Thoracic aorta (tissue), 2 donors: Measurements from ENCODE around the gene BLOC1S5. TPM values are rescaled to one million over a fixed set of nuclear protein-coding genes. Genes with fewer than 3 reads are reported as not detected.
"Not testable (repeated sequence)": the region's sequence is repeated elsewhere in the genome, so short reads cannot be mapped to it uniquely, and the experiment has no call there.

Experiments used
- ATAC-seq: fragments of 150-250 bp; one replicate; pipeline ENCODE4 v1.8.0; 2017; ENCODE audit warnings: low read depth; ENCODE audit not compliant: insufficient number of reproducible peaks, low FRiP score
- DNase-seq: peaks from one replicate; pipeline ENCODE4 v3.0.0-alpha.2; 2020; ENCODE audit warnings: low spot score
- H3K27ac ChIP-seq, 2 donors: fragments of 200-600 bp; sonication (generic); 1 replicate in 1 of 2; 2 replicates in 1 of 2; pipeline ENCODE4 v1.5.1; 2016; ENCODE audit warnings: mild to moderate bottlenecking in 2 of 2, moderate library complexity in 2 of 2
- H3K27me3 ChIP-seq: fragments of 200-600 bp; sonication (generic); replicated peaks from 2 replicates; pipeline ENCODE4 v1.6.0; 2016; ENCODE audit warnings: mild to moderate bottlenecking; ENCODE audit not compliant: insufficient read depth
- H3K36me3 ChIP-seq: fragments of 200-600 bp; sonication (generic); one replicate; pipeline ENCODE4 v1.5.1; 2016
- H3K4me1 ChIP-seq, 2 donors: fragments of 200-600 bp; sonication (generic); 1 replicate in 1 of 2; 2 replicates in 1 of 2; pipeline versions ENCODE4 v1.5.1 to v1.6.0; 2016; ENCODE audit warnings: low read depth in 2 of 2, mild to moderate bottlenecking in 1 of 2; ENCODE audit not compliant: control insufficient read depth in 1 of 2
- H3K4me3 ChIP-seq: fragments of 200-600 bp; sonication (generic); 2 replicates; pipeline ENCODE4 v1.5.1; 2016; ENCODE audit warnings: mild to moderate bottlenecking
- H3K9me3 ChIP-seq: fragments of 200-600 bp; sonication (generic); 2 replicates; pipeline ENCODE4 v1.5.1; 2016
- total RNA-seq, 2 donors: library from RNA; depleted of rRNA; stranded (reverse); fragments of >200 nt; gene quantifications; one replicate each; pipeline versions ENCODE4 v1.1.0 to v1.2.3, GENCODE V29; 2016
- TF ChIP-seq, protein P1 (sequence below): fragments of 200-600 bp; sonication (generic); IDR thresholded peaks from one replicate; pipeline ENCODE4 v1.5.1; 2019; ENCODE audit warnings: antibody characterized with exemption

The BLOC1S5 gene
- total RNA-seq, 2 donors from 2014 or later, result 9.1 to 12.6 TPM

DNA sequence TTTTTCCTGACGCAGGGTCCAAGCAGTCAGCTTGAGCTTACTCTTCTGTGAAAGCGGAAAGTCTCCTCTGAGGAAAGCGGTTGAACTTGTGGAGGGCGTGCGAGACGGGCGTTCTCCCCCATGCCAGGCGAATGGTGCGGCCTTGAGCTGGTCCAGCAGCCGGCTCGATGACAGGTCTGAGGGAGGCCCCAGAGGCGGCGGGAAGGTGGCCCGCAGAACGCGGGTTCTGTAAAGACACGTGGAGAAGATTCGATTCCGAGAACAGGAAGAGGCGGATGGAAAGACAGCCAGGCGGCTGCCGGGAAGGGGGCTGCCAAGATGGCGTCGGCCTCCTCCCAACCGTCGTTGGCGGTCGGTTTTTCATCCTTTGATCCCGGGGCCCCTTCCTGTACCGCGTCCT lies 78.0 kb downstream of the BLOC1S5 start:
- H3K4me3 ChIP-seq, result no peak overlapping the region
- DNase-seq (no peak), ATAC-seq (no peak)
- no peak overlapping the region for H3K27ac ChIP-seq
- TF ChIP-seq, protein P1, sequence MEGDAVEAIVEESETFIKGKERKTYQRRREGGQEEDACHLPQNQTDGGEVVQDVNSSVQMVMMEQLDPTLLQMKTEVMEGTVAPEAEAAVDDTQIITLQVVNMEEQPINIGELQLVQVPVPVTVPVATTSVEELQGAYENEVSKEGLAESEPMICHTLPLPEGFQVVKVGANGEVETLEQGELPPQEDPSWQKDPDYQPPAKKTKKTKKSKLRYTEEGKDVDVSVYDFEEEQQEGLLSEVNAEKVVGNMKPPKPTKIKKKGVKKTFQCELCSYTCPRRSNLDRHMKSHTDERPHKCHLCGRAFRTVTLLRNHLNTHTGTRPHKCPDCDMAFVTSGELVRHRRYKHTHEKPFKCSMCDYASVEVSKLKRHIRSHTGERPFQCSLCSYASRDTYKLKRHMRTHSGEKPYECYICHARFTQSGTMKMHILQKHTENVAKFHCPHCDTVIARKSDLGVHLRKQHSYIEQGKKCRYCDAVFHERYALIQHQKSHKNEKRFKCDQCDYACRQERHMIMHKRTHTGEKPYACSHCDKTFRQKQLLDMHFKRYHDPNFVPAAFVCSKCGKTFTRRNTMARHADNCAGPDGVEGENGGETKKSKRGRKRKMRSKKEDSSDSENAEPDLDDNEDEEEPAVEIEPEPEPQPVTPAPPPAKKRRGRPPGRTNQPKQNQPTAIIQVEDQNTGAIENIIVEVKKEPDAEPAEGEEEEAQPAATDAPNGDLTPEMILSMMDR, result no peak
- no peaks in the 10 kb centered on the region for H3K4me1 ChIP-seq
- no peaks in the 10 kb centered on the region for H3K27me3 ChIP-seq
- H3K36me3 ChIP-seq, result no peaks in the 10 kb centered on the region
- no peaks in the 10 kb centered on the region for H3K9me3 ChIP-seq

DNA sequence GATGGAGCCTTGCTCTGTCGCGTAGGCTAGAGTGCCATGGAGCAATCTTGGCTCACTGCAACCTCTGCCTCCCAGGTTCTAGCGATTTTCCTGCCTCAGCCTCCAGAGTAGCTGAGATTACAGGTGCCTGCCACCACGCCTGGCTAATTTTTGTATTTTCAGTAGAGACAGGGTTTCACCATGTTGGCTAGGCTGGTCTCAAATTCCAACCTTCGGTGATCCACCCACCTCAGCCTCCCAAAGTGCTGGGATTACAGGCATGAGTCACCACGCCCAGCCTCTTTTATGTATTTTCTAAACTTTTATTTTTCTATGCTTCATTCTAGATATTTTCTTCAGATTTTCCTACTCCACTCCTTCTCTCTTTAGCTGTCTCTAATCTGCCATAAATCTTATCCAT lies 80.2 kb downstream of the BLOC1S5 start:
- not testable (repeated sequence) for H3K27me3 ChIP-seq, H3K4me3 ChIP-seq, H3K27ac ChIP-seq, ATAC-seq, H3K36me3 ChIP-seq, H3K4me1 ChIP-seq, DNase-seq, H3K9me3 ChIP-seq

DNA sequence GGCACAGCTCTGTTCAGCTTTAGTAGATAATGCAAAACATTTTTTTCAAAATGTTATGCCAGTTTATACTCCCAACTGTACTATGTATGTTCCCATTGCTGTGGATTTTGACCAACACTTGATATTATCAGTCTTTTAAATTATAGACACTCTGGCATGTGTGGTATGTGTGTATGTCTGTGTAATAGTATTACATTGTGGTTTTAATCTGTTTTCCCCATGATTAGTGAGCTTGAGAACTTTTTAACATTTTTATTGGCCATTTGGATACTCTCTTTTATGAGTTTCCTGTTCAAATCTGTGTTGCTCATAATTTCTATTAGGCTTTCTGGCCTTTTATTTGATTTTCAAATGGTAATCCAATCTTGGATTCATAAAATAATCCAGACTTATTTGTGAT lies 84.4 kb downstream of the BLOC1S5 start:
- peaks cover 0 to 7% of the 10 kb centered on the region in 2 donors for H3K4me1 ChIP-seq
- ATAC-seq (no peak), DNase-seq (no peak)
- H3K9me3 ChIP-seq, result no peaks in the 10 kb centered on the region
- no peaks in the 10 kb centered on the region for H3K27me3 ChIP-seq
- H3K4me3 ChIP-seq, result no peak overlapping the region
- no peak overlapping the region for H3K27ac ChIP-seq
- no peaks in the 10 kb centered on the region for H3K36me3 ChIP-seq
- TF ChIP-seq, protein P1, result no peak

DNA sequence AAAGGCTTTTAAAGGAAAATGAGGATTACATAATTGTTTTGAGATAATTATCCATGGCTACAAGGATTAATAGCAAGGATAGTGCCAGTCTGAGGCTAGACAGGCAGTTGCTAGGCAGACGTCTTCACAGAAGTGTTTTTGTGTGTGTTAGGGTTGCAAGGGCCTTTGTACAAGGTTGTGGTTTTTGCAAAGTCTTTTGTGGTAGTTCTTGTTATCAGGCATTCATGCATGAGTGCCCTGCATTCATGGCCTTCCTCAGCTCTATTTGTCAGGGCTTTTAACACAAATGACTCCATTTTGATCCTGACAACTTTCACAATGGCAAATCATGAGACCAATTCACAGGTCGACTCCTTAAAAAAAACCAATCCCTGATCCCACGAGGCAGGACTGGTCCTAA lies 85.5 kb downstream of the BLOC1S5 start:
- H3K4me3 ChIP-seq, result no peak overlapping the region
- no peaks in the 10 kb centered on the region for H3K27me3 ChIP-seq
- ATAC-seq (no peak), DNase-seq (no peak)
- peaks cover 3 to 11% of the 10 kb centered on the region in 2 donors for H3K4me1 ChIP-seq
- TF ChIP-seq, protein P1, result no peak
- no peaks in the 10 kb centered on the region for H3K9me3 ChIP-seq
- no peaks in the 10 kb centered on the region for H3K36me3 ChIP-seq
- H3K27ac ChIP-seq, result no peak overlapping the region

DNA sequence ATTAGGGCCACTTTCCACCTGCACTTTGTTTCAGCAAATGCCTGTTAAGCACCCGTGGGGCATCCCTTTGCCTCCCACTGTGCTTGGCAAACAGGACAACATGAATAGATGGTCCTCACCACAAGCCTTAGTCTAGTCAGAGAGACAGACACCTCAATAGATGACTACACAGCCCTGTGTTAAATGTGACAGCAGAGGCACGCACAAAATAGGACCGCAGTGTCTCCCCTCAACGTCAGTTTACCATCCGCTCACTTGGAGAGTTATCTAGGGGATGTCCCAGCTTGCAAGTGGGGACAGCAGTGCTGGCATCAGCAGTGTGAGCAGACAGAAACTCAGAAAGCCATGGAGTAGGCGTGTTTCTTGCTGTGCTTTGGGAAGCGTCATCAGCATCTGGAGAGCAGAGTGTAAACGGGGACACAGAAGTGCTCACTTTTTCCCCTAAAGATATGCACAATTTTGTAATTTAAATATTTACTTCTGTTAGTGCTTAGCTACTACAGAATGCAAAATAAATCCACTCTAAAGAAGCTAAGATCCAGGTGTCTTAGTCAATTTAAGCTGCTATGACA lies 87.6 kb downstream of the BLOC1S5 start:
- Histone ChIP-seq H3K27ac (no peak overlapping the region), H3K4me1 (peaks cover 3 to 11% of the 10 kb centered on the region in 2 donors), H3K4me3 (no peak overlapping the region), H3K9me3 (no peaks in the 10 kb centered on the region), H3K36me3 (no peaks in the 10 kb centered on the region), H3K27me3 (no peaks in the 10 kb centered on the region)
- ATAC-seq (no peak), DNase-seq (no peak)
- TF ChIP-seq, protein P1, result no peak

DNA sequence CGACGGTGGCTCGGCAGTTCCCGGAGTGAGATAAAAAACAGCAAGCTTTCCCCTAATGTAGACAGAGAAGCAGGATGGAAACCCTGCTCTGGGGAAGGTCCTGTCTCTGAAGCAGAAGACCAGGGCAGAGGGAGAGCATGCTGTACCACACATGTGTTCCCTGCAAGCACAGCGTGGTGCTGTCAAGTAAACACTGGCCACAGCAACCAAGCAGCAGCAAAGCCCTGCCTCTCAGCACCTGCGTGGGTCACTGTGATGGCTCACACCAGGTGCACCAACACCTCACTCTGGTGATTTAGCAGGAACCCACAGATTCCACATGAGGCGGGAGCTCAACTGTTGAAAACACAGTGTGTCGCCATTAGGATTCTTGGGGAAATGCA lies 88.4 kb downstream of the BLOC1S5 start:
- H3K36me3 ChIP-seq, result no peaks in the 10 kb centered on the region
- DNase-seq (no peak), ATAC-seq (no peak)
- TF ChIP-seq, protein P1, result no peak
- H3K27ac ChIP-seq, result no peak overlapping the region
- peaks cover 3 to 11% of the 10 kb centered on the region in 2 donors for H3K4me1 ChIP-seq
- H3K4me3 ChIP-seq, result peak overlapping the region; percentile 51
- H3K9me3 ChIP-seq, result no peaks in the 10 kb centered on the region
- no peaks in the 10 kb centered on the region for H3K27me3 ChIP-seq
